Nephron progenitor cell (in vitro differentiated cells): ENCODE data around the gene TSEN15.

Experiments used
- DNase-seq: peaks from one replicate; pipeline ENCODE4 v3.0.0; 2021
- H3K27ac Mint-ChIP-seq: 2 replicates; pipeline ENCODE4 v1.8.0; 2021; ENCODE audit warnings: mild to moderate bottlenecking, moderate library complexity, mixed read lengths
- H3K27me3 Mint-ChIP-seq: 2 replicates; pipeline ENCODE4 v1.8.0; 2021; ENCODE audit warnings: mild to moderate bottlenecking, low read depth, mixed read lengths; ENCODE audit not compliant: poor library complexity
- H3K36me3 Mint-ChIP-seq: 2 replicates; pipeline ENCODE4 v1.8.0; 2021; ENCODE audit warnings: low read depth, mixed read lengths
- H3K4me1 Mint-ChIP-seq: 2 replicates; pipeline ENCODE4 v1.8.0; 2021; ENCODE audit warnings: mixed read lengths
- H3K4me3 Mint-ChIP-seq: 2 replicates; pipeline ENCODE4 v1.8.0; 2021; ENCODE audit warnings: mild to moderate bottlenecking, moderate library complexity, mixed read lengths
- H3K9me3 Mint-ChIP-seq: 2 replicates; pipeline ENCODE4 v1.8.0; 2021; ENCODE audit warnings: mild to moderate bottlenecking, moderate library complexity, mixed read lengths
- CTCF ChIP-seq: fragments of 200-600 bp; sonication (generic); IDR thresholded peaks from 2 replicates; pipeline ENCODE4 v1.5.0; 2021; ENCODE audit warnings: antibody characterized with exemption

The TSEN15 gene

GRCh38 chr1:184032306-184032929, 19.1 kb upstream of the TSEN15 start:
- Mint-ChIP-seq H3K4me1 (peaks cover 9% of the 10 kb centered on the region), H3K27me3 (peaks cover 47% of the 10 kb centered on the region), H3K36me3 (no peaks in the 10 kb centered on the region), H3K27ac (no peak overlapping the region), H3K9me3 (no peaks in the 10 kb centered on the region), H3K4me3 (no peak overlapping the region)
- TF ChIP-seq CTCF = no peak
- DNase-seq = no peak

- Mint-ChIP-seq H3K36me3 (no peaks in the 10 kb centered on the region), H3K27me3 (peaks cover 52% of the 10 kb centered on the region), H3K9me3 (no peaks in the 10 kb centered on the region), H3K4me1 (peaks cover 14% of the 10 kb centered on the region), H3K4me3 (no peak overlapping the region), H3K27ac (no peak overlapping the region)
- no peak for DNase-seq
- no peak for TF ChIP-seq CTCF
Observed at GRCh38 chr1:184032930-184033418, 18.6 kb upstream of the TSEN15 start.

- TF ChIP-seq CTCF = no peak
- Mint-ChIP-seq H3K27me3 (peaks cover 58% of the 10 kb centered on the region), H3K36me3 (no peaks in the 10 kb centered on the region), H3K4me1 (peaks cover 16% of the 10 kb centered on the region), H3K9me3 (no peaks in the 10 kb centered on the region), H3K27ac (no peak overlapping the region), H3K4me3 (no peak overlapping the region)
- no peak for DNase-seq
Observed at GRCh38 chr1:184033711-184034167, 17.8 kb upstream of the TSEN15 start.

- Mint-ChIP-seq H3K4me1 (peaks cover 16% of the 10 kb centered on the region), H3K9me3 (no peaks in the 10 kb centered on the region), H3K4me3 (no peak overlapping the region), H3K36me3 (no peaks in the 10 kb centered on the region), H3K27ac (no peak overlapping the region), H3K27me3 (peaks cover 69% of the 10 kb centered on the region)
- DNase-seq = no peak
- no peak for TF ChIP-seq CTCF
Observed at GRCh38 chr1:184034761-184035379, 16.7 kb upstream of the TSEN15 start.

GRCh38 chr1:184035719-184036516, 15.6 kb upstream of the TSEN15 start:
- peak; percentile 4 for DNase-seq
- Mint-ChIP-seq H3K36me3 (no peaks in the 10 kb centered on the region), H3K4me3 (peak overlapping the region; percentile 80), H3K4me1 (peaks cover 16% of the 10 kb centered on the region), H3K9me3 (no peaks in the 10 kb centered on the region), H3K27ac (no peak overlapping the region), H3K27me3 (peaks cover 72% of the 10 kb centered on the region)
- TF ChIP-seq CTCF = no peak
